GM23248 (cell line): Measurements from ENCODE around the gene TSPAN2.

Experiments used
- EZH2 ChIP-seq: fragments of 200-600 bp; sonication (generic); IDR thresholded peaks from 2 replicates; pipeline ENCODE4 v1.6.1; 2018; ENCODE audit warnings: antibody characterized with exemption, mild to moderate bottlenecking; ENCODE audit not compliant: insufficient read depth, poor library complexity, severe bottlenecking
- EZH2phosphoT487 ChIP-seq: fragments of 200-600 bp; sonication (generic); IDR thresholded peaks from 2 replicates; pipeline ENCODE4 v1.6.1; 2018; ENCODE audit warnings: antibody characterized with exemption, moderate library complexity, mild to moderate bottlenecking, low read depth; ENCODE audit not compliant: insufficient read depth

- no peak for TF ChIP-seq EZH2
- TF ChIP-seq EZH2phosphoT487 = no peak
Measured at GRCh38 chr1:115077984-115078330, 11.3 kb downstream of the TSPAN2 start.
